HEK293T (cell line): ENCODE results near the gene CBR4.

Source experiments
- BHLHE40 ChIP-seq: fragments of 450-650 bp; IDR thresholded peaks from 2 replicates; pipeline ENCODE4 v1.6.1; 2016; ENCODE audit warnings: mild to moderate bottlenecking, moderate library complexity, borderline replicate concordance
- ELF4 ChIP-seq: fragments of 450-650 bp; IDR thresholded peaks from 2 replicates; pipeline ENCODE4 v1.6.1; 2017; ENCODE audit warnings: antibody characterized with exemption
- FOXA1 ChIP-seq: fragments of 450-650 bp; IDR thresholded peaks from 2 replicates; pipeline ENCODE4 v1.6.1; 2016; ENCODE audit warnings: mild to moderate bottlenecking
- NFRKB ChIP-seq: fragments of 450-650 bp; IDR thresholded peaks from 2 replicates; pipeline ENCODE4 v1.6.1; 2016; ENCODE audit warnings: mild to moderate bottlenecking, moderate library complexity
- ZNF384 ChIP-seq: fragments of 450-650 bp; IDR thresholded peaks from 2 replicates; pipeline ENCODE4 v1.6.1; 2016

DNA sequence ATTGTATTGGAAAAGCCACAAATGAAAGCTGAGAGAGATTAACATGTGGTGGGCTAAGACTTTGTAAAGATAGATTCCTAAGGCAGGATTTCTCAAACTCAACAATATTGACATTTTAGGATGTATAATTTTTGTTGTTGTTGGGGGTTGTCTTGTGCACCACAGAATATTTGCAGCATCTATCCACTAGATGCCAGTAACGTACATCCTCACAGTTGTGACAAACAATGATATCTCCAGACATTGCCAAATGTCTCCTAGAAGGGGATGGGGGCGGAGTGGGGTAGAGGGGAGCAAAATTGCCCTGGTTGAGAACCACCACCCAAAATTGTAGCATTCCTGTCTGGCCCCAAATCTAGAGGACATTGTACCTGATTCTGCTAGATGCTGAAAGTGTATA lies 14.7 kb upstream of the CBR4 start:
- TF ChIP-seq ELF4 (no peak), FOXA1 (no peak), ZNF384 (no peak), NFRKB (no peak), BHLHE40 (no peak)
